Neural cell (in vitro differentiated cells): ENCODE measurements around the gene COL6A2.

Experiments
- EP300 ChIP-seq: fragments of 450-650 bp; conservative IDR thresholded peaks from 2 replicates; pipeline ENCODE4 v1.6.1; 2014; ENCODE audit warnings: antibody characterized with exemption, mild to moderate bottlenecking, moderate library complexity; ENCODE audit not compliant: poor library complexity, severe bottlenecking
- EZH2 ChIP-seq: fragments of 200-600, 300-800 bp; shearing (Covaris generic), sonication (generic); IDR thresholded peaks from 2 replicates; pipeline ENCODE4 v1.6.1; 2014; ENCODE audit warnings: antibody characterized with exemption, low read length, borderline replicate concordance, mild to moderate bottlenecking; ENCODE audit not compliant: insufficient read depth, poor library complexity, severe bottlenecking
- POLR2AphosphoS5 ChIP-seq: IDR thresholded peaks from 2 replicates; pipeline ENCODE4 v1.6.1; 2012
- RAD21 ChIP-seq: fragments of 450-650 bp; conservative IDR thresholded peaks from 2 replicates; pipeline ENCODE4 v1.6.1; 2014; ENCODE audit warnings: antibody characterized with exemption, mild to moderate bottlenecking, moderate library complexity
- SMC3 ChIP-seq: fragments of 450-650 bp; conservative IDR thresholded peaks from 2 replicates; pipeline ENCODE4 v1.6.1; 2014; ENCODE audit warnings: antibody characterized with exemption, mild to moderate bottlenecking, moderate library complexity; ENCODE audit not compliant: poor library complexity
- TAF1 ChIP-seq: IDR thresholded peaks from 2 replicates; pipeline ENCODE4 v1.6.1; 2012; ENCODE audit warnings: low read depth
- TF ChIP-seq, protein P1 (sequence below): fragments of 450-650 bp; IDR thresholded peaks from 2 replicates; pipeline ENCODE4 v1.5.1; 2014; ENCODE audit warnings: antibody characterized with exemption, mild to moderate bottlenecking, moderate library complexity; ENCODE audit not compliant: poor library complexity, severe bottlenecking

DNA sequence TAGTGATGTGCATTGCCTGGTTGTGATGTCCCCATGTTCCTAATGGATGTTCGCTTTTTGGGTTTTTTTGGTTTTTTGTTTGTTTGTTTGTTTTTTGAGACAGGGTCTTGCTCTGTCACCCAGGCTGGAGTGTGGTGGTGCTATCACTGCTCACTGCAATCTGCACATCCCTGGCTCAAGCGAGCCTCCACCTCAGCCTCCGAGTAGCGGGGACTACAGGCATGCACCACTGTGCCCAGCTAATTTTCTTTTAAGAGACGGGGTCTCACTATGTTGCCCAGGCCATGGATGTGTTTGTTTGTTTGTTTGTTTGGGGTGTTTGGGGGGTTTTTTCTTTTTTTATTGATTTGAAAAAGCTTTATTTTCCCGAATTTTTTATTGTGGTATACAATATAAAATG lies 2.1 kb downstream of the COL6A2 start:
- TF ChIP-seq TAF1 (no peak), POLR2AphosphoS5 (no peak), RAD21 (no peak), EZH2 (no peak), SMC3 (no peak), EP300 (no peak)
- TF ChIP-seq, protein P1, sequence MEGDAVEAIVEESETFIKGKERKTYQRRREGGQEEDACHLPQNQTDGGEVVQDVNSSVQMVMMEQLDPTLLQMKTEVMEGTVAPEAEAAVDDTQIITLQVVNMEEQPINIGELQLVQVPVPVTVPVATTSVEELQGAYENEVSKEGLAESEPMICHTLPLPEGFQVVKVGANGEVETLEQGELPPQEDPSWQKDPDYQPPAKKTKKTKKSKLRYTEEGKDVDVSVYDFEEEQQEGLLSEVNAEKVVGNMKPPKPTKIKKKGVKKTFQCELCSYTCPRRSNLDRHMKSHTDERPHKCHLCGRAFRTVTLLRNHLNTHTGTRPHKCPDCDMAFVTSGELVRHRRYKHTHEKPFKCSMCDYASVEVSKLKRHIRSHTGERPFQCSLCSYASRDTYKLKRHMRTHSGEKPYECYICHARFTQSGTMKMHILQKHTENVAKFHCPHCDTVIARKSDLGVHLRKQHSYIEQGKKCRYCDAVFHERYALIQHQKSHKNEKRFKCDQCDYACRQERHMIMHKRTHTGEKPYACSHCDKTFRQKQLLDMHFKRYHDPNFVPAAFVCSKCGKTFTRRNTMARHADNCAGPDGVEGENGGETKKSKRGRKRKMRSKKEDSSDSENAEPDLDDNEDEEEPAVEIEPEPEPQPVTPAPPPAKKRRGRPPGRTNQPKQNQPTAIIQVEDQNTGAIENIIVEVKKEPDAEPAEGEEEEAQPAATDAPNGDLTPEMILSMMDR, result no peak
